22Rv1 (cell line): ENCODE data around the gene BUB1.

ENCODE experiments used
- ZFX ChIP-seq: fragments of 450-650 bp; IDR thresholded peaks from 2 replicates; pipeline ENCODE4 v1.6.1; 2017; ENCODE audit warnings: antibody characterized with exemption, borderline replicate concordance
- TF ChIP-seq, protein P1 (sequence below): fragments of 450-650 bp; IDR thresholded peaks from 2 replicates; pipeline ENCODE4 v1.5.1; 2017; ENCODE audit warnings: mild to moderate bottlenecking

- TF ChIP-seq, protein P1, sequence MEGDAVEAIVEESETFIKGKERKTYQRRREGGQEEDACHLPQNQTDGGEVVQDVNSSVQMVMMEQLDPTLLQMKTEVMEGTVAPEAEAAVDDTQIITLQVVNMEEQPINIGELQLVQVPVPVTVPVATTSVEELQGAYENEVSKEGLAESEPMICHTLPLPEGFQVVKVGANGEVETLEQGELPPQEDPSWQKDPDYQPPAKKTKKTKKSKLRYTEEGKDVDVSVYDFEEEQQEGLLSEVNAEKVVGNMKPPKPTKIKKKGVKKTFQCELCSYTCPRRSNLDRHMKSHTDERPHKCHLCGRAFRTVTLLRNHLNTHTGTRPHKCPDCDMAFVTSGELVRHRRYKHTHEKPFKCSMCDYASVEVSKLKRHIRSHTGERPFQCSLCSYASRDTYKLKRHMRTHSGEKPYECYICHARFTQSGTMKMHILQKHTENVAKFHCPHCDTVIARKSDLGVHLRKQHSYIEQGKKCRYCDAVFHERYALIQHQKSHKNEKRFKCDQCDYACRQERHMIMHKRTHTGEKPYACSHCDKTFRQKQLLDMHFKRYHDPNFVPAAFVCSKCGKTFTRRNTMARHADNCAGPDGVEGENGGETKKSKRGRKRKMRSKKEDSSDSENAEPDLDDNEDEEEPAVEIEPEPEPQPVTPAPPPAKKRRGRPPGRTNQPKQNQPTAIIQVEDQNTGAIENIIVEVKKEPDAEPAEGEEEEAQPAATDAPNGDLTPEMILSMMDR = no peak
- no peak for TF ChIP-seq ZFX
Observed at GRCh38 chr2:110645616-110646015, 32.2 kb downstream of the BUB1 start.
